Mesenchymal stem cell (in vitro differentiated cells and primary cell): ENCODE measurements around the gene CDC42BPB.
A peak's percentile ranks its signal among the peaks of the same experiment; 100 is the strongest.
"Not testable (repeated sequence)": the region's sequence is repeated elsewhere in the genome, so short reads cannot be mapped to it uniquely, and the experiment has no call there.

Experiments used
- DNase-seq: peaks from one replicate; pipeline ENCODE4 v3.0.0-alpha.2; 2013
- H2AFZ ChIP-seq: one replicate; pipeline ENCODE4 v1.6.1; 2013; ENCODE audit warnings: low read depth, mild to moderate bottlenecking, control low read depth, inconsistent platforms, low read length, moderate library complexity
- H2AK5ac ChIP-seq: 2 replicates; pipeline ENCODE4 v1.6.1; 2013; ENCODE audit warnings: low read length, moderate library complexity, mild to moderate bottlenecking, inconsistent platforms; ENCODE audit not compliant: severe bottlenecking
- H2BK120ac ChIP-seq: one replicate; pipeline ENCODE4 v1.6.1; 2013; ENCODE audit warnings: low read depth, mild to moderate bottlenecking, inconsistent platforms, low read length, moderate library complexity
- H2BK12ac ChIP-seq, 2 experiments: one replicate each; pipeline ENCODE4 v1.6.1; 2013; ENCODE audit warnings: inconsistent platforms in 2 of 2, low read length in 2 of 2, mild to moderate bottlenecking in 2 of 2, moderate library complexity in 2 of 2, control low read depth in 1 of 2
- H2BK15ac ChIP-seq: one replicate; pipeline ENCODE4 v1.6.1; 2013; ENCODE audit warnings: mild to moderate bottlenecking, low read depth, inconsistent platforms; ENCODE audit not compliant: poor library complexity, severe bottlenecking
- H2BK5ac ChIP-seq: 2 replicates; pipeline ENCODE4 v1.6.1; 2013; ENCODE audit warnings: low read depth, mild to moderate bottlenecking, low read length, control low read depth, inconsistent platforms; ENCODE audit not compliant: poor library complexity, severe bottlenecking
- H3K14ac ChIP-seq, 2 experiments: one replicate each; pipeline ENCODE4 v1.6.1; 2013; ENCODE audit warnings: inconsistent platforms in 2 of 2, low read length in 2 of 2, control low read depth in 1 of 2, mild to moderate bottlenecking in 1 of 2, moderate library complexity in 1 of 2
- H3K18ac ChIP-seq, 2 experiments: one replicate each; pipeline ENCODE4 v1.6.1; 2013; ENCODE audit warnings: inconsistent platforms in 2 of 2, low read length in 2 of 2, control low read depth in 1 of 2, low read depth in 1 of 2, mild to moderate bottlenecking in 1 of 2
- H3K23ac ChIP-seq, 2 experiments: one replicate each; pipeline ENCODE4 v1.6.1; 2013; ENCODE audit warnings: inconsistent platforms in 2 of 2, low read length in 2 of 2, mild to moderate bottlenecking in 2 of 2, moderate library complexity in 2 of 2, control low read depth in 1 of 2
- H3K27ac ChIP-seq: 2 replicates; pipeline ENCODE4 v1.5.1; 2013; ENCODE audit warnings: mild to moderate bottlenecking, moderate library complexity, low read length, control low read depth, inconsistent platforms; ENCODE audit not compliant: poor library complexity, severe bottlenecking
- H3K27me3 ChIP-seq, 2 experiments: 2 replicates each; pipeline versions ENCODE4 v1.6.1 to v1.7.0; 2013; ENCODE audit warnings: low read length in 2 of 2, mild to moderate bottlenecking in 2 of 2, moderate library complexity in 2 of 2, control low read depth in 1 of 2, inconsistent platforms in 1 of 2; ENCODE audit not compliant: control insufficient read depth in 1 of 2, insufficient read depth in 1 of 2
- H3K36me3 ChIP-seq, 2 experiments: 2 replicates each; pipeline versions ENCODE4 v1.6.1 to v1.7.0; 2013; ENCODE audit warnings: low read length in 2 of 2, control low read depth in 1 of 2, inconsistent platforms in 1 of 2, low read depth in 1 of 2, mild to moderate bottlenecking in 1 of 2; ENCODE audit not compliant: insufficient read depth in 2 of 2, control insufficient read depth in 1 of 2
- H3K4ac ChIP-seq, 2 experiments: one replicate each; pipeline ENCODE4 v1.6.1; 2013; ENCODE audit warnings: inconsistent platforms in 2 of 2, low read length in 2 of 2, mild to moderate bottlenecking in 2 of 2, moderate library complexity in 2 of 2, control low read depth in 1 of 2, low read depth in 1 of 2
- H3K4me1 ChIP-seq: 2 replicates; pipeline ENCODE4 v1.6.1; 2013; ENCODE audit warnings: low read depth, low read length, control low read depth; ENCODE audit not compliant: control insufficient read depth, insufficient read depth
- H3K4me2 ChIP-seq: 2 replicates; pipeline ENCODE4 v1.6.1; 2013; ENCODE audit warnings: low read length, mild to moderate bottlenecking, inconsistent platforms; ENCODE audit not compliant: poor library complexity, severe bottlenecking
- H3K4me3 ChIP-seq, 2 experiments: 2 replicates each; pipeline versions ENCODE4 v1.5.1 to v1.7.0; 2013; ENCODE audit warnings: low read length in 2 of 2, mild to moderate bottlenecking in 2 of 2, control low read depth in 1 of 2, low read depth in 1 of 2; ENCODE audit not compliant: insufficient read depth in 1 of 2
- H3K79me1 ChIP-seq: replicated peaks from 2 replicates; pipeline ENCODE4 v1.6.1; 2013; ENCODE audit warnings: mild to moderate bottlenecking, control low read depth, low read length, inconsistent platforms; ENCODE audit not compliant: poor library complexity, severe bottlenecking
- H3K9ac ChIP-seq: 2 replicates; pipeline ENCODE4 v1.7.0; 2013; ENCODE audit warnings: mild to moderate bottlenecking, low read length, moderate library complexity
- H3K9me3 ChIP-seq: 2 replicates; pipeline ENCODE4 v1.7.0; 2013; ENCODE audit warnings: mild to moderate bottlenecking, low read length; ENCODE audit not compliant: control insufficient read depth
- H4K8ac ChIP-seq: one replicate; pipeline ENCODE4 v1.6.1; 2013; ENCODE audit warnings: inconsistent platforms, mild to moderate bottlenecking, low read length, moderate library complexity
- H4K91ac ChIP-seq: one replicate; pipeline ENCODE4 v1.6.1; 2013; ENCODE audit warnings: mild to moderate bottlenecking, low read length, inconsistent platforms
- whole genome bisulfite sequencing: methylation state at CpG from one replicate; pipeline ENCODE4 v1.1.7; 2013; ENCODE audit warnings: mixed read lengths; 5-methylcytosine and 5-hydroxymethylcytosine counted together

CDC42BPB gene

GRCh38 chr14:103028161-103028767 is 29.1 kb downstream of the CDC42BPB start:
- no peak overlapping the region for H2AK5ac ChIP-seq
- no peak overlapping the region for H2AFZ ChIP-seq
- no peak overlapping the region for H3K27ac ChIP-seq
- no peaks in the 10 kb centered on the region for H3K9me3 ChIP-seq
- no peak overlapping the region for H4K91ac ChIP-seq
- no peak overlapping the region for H4K8ac ChIP-seq
- H3K18ac ChIP-seq = no peak overlapping the region
- peaks cover 5% of the 10 kb centered on the region for H3K79me1 ChIP-seq
- no peak overlapping the region for H2BK15ac ChIP-seq
- H3K4ac ChIP-seq = peak overlapping the region in 1 of 2 experiments; percentile 24
- H2BK12ac ChIP-seq = no peak overlapping the region
- no peak overlapping the region for H2BK5ac ChIP-seq
- DNase-seq = no peak
- H3K4me1 ChIP-seq = peaks cover 13% of the 10 kb centered on the region
- H3K9ac ChIP-seq = no peak overlapping the region
- H2BK120ac ChIP-seq = no peak overlapping the region
- H3K36me3 ChIP-seq = peaks cover 0 to 7% of the 10 kb centered on the region in 2 experiments
- 90% methylated on average over 9 of the region's 11 CpGs for whole genome bisulfite sequencing
- no peak overlapping the region for H3K14ac ChIP-seq
- H3K23ac ChIP-seq = no peak overlapping the region
- H3K4me3 ChIP-seq = no peak overlapping the region
- no peak overlapping the region for H3K4me2 ChIP-seq
- no peaks in the 10 kb centered on the region for H3K27me3 ChIP-seq

GRCh38 chr14:103027451-103027850 is 29.9 kb downstream of the CDC42BPB start:
- H3K36me3 ChIP-seq = peaks cover 0 to 7% of the 10 kb centered on the region in 2 experiments
- DNase-seq = no peak
- no peak overlapping the region for H3K9ac ChIP-seq
- H3K4me1 ChIP-seq = peaks cover 17% of the 10 kb centered on the region
- H3K27me3 ChIP-seq = no peaks in the 10 kb centered on the region
- H3K23ac ChIP-seq = no peak overlapping the region
- H3K79me1 ChIP-seq = peaks cover 5% of the 10 kb centered on the region
- H2BK120ac ChIP-seq = no peak overlapping the region
- WGBS = no CpG with 5 or more reads among the region's 3 CpGs
- no peak overlapping the region for H2BK12ac ChIP-seq
- no peak overlapping the region for H3K14ac ChIP-seq
- no peak overlapping the region for H3K4me2 ChIP-seq
- H3K9me3 ChIP-seq = no peaks in the 10 kb centered on the region
- H2BK15ac ChIP-seq = no peak overlapping the region
- no peak overlapping the region for H3K4me3 ChIP-seq
- H3K4ac ChIP-seq = no peak overlapping the region
- no peak overlapping the region for H2BK5ac ChIP-seq
- H3K18ac ChIP-seq = no peak overlapping the region
- H4K91ac ChIP-seq = no peak overlapping the region
- no peak overlapping the region for H2AFZ ChIP-seq
- no peak overlapping the region for H4K8ac ChIP-seq
- H2AK5ac ChIP-seq = no peak overlapping the region
- no peak overlapping the region for H3K27ac ChIP-seq

- H3K4me1 ChIP-seq = peaks cover 20% of the 10 kb centered on the region
- no peak for DNase-seq
- no peak overlapping the region for H3K18ac ChIP-seq
- no peak overlapping the region for H3K27ac ChIP-seq
- no peak overlapping the region for H2BK120ac ChIP-seq
- 100% methylated on average over 2 of the region's 3 CpGs for WGBS
- no peak overlapping the region for H4K91ac ChIP-seq
- no peak overlapping the region for H3K4me2 ChIP-seq
- H3K79me1 ChIP-seq = peaks cover 3% of the 10 kb centered on the region
- H3K4ac ChIP-seq = no peak overlapping the region
- no peak overlapping the region for H3K23ac ChIP-seq
- no peak overlapping the region for H2BK12ac ChIP-seq
- H2BK15ac ChIP-seq = no peak overlapping the region
- no peak overlapping the region for H3K4me3 ChIP-seq
- H3K9ac ChIP-seq = no peak overlapping the region
- no peak overlapping the region for H2AFZ ChIP-seq
- H3K9me3 ChIP-seq = no peaks in the 10 kb centered on the region
- no peak overlapping the region for H2AK5ac ChIP-seq
- H4K8ac ChIP-seq = no peak overlapping the region
- H2BK5ac ChIP-seq = no peak overlapping the region
- H3K27me3 ChIP-seq = no peaks in the 10 kb centered on the region
- H3K36me3 ChIP-seq = peaks cover 0 to 5% of the 10 kb centered on the region in 2 experiments
- H3K14ac ChIP-seq = no peak overlapping the region
These were observed 30.4 kb downstream of the CDC42BPB start for GRCh38 chr14:103026988-103027387.

GRCh38 chr14:103026196-103026595 is 31.2 kb downstream of the CDC42BPB start:
- H3K4ac ChIP-seq, H2BK5ac ChIP-seq, H3K27ac ChIP-seq, H3K9me3 ChIP-seq, H3K4me3 ChIP-seq, H2BK12ac ChIP-seq, H3K14ac ChIP-seq, H3K36me3 ChIP-seq, H3K79me1 ChIP-seq, H3K27me3 ChIP-seq, H3K23ac ChIP-seq, H2BK120ac ChIP-seq, H4K91ac ChIP-seq, H2AFZ ChIP-seq, H3K4me2 ChIP-seq, H3K9ac ChIP-seq, DNase-seq, H3K18ac ChIP-seq, H2BK15ac ChIP-seq, H2AK5ac ChIP-seq, H4K8ac ChIP-seq: not testable (repeated sequence)
- WGBS = 89% methylated on average over 3 of the region's 6 CpGs
- H3K4me1 ChIP-seq = peaks cover 22% of the 10 kb centered on the region
